GM12873 (cell line): ENCODE results near the gene ATP13A4.

Experiments used
- CTCF ChIP-seq: IDR thresholded peaks from 2 replicates; pipeline ENCODE4 v1.5.1; 2012; ENCODE audit warnings: low read depth, mild to moderate bottlenecking, moderate library complexity, low read length, control low read depth; ENCODE audit not compliant: insufficient read depth; ENCODE audit errors: missing control alignments

ATP13A4 gene

GRCh38 chr3:193590088-193590856, 35.6 kb upstream of the ATP13A4 start:
- no peak for TF ChIP-seq CTCF

GRCh38 chr3:193589616-193590015, 34.9 kb upstream of the ATP13A4 start:
- no peak for TF ChIP-seq CTCF

- no peak for TF ChIP-seq CTCF
Measured at GRCh38 chr3:193589129-193589528, 34.4 kb upstream of the ATP13A4 start.

GRCh38 chr3:193586526-193586925, 31.8 kb upstream of the ATP13A4 start:
- no peak for TF ChIP-seq CTCF

- no peak for TF ChIP-seq CTCF
Measured at GRCh38 chr3:193585530-193585929, 30.8 kb upstream of the ATP13A4 start.

GRCh38 chr3:193574488-193575070, 19.9 kb upstream of the ATP13A4 start:
- TF ChIP-seq CTCF: no peak

GRCh38 chr3:193573403-193574191, 18.9 kb upstream of the ATP13A4 start:
- TF ChIP-seq CTCF: no peak
